ENCODE measurements around the gene PTPRN2. TPM values are rescaled to one million over a fixed set of nuclear protein-coding genes. Genes with fewer than 3 reads are reported as not detected.
"Not testable (repeated sequence)": the region's sequence is repeated elsewhere in the genome, so short reads cannot be mapped to it uniquely, and the experiment has no call there.

Gene PTPRN2
- total RNA-seq, 1 experiment from 2014 or later: 1.1 TPM

DNA sequence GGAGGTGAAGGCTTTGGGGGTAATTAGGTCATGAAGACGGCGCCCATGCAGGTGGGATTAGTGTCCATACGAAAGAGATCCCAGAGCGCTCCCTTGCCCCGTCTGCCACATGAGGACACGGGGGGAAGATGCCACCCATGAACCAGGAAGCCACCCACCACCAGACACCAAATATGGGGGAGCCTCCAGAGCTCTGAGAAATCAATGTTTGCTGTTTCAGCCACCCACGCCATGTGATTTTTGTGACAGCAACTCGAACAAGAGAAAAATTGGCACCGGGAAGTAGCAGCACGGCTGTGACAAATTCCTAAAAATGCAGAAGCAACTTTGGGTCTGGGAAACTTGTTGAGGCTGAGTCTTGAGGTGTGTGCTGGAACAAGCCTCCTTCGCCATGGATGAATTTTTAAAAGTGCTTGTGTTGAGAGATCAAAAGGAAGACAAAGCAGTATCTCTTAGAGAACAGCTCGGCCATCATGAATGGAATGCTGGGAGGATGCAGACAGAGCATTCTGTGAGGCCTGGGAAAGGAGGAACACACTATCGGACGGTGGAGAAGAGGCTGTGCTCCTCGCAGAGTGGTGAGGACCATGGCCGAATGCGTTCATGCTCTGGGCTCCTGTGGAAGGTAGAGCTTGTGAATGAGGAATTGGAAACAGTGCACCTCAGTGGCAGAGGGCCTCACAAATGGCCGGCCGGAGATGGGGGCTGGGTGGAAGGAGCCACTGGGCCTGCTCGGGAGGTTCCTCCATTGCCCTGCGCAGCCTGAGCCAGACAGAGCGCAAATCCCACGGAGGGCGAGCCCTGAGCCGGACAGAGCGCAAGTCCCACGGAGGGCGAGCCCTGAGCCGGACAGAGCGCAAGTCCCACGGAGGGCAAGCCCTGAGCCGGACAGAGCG is 277.5 kb downstream of the PTPRN2 start:
- Histone ChIP-seq H3K36me3 (ENCODE audit: control insufficient read depth, insufficient read depth, low read length) (no peaks in the 10 kb centered on the region), H3K4me1 (ENCODE audit: control insufficient read depth, insufficient read depth, low read length) (no peaks in the 10 kb centered on the region), H3K4me3 (ENCODE audit: low read depth in 2 of 2, low read length in 2 of 2) (no peak overlapping the region), H3K9me3 (ENCODE audit: control insufficient read depth, insufficient read depth, low read depth, low read length) (peaks cover 16% of the 10 kb centered on the region; the same call in 1 of the 2 replicates), H3K27me3 (ENCODE audit: control insufficient read depth, insufficient read depth, low read length) (no peaks in the 10 kb centered on the region; the same call in 1 of the 2 replicates), H3K27ac (ENCODE audit: low read length) (no peak overlapping the region)
- in situ Hi-C loops (cut with HindIII; ENCODE audit: low pct_unique_long_range_greater_than_20kb, low sequenced_read_pairs) (no loop called here), intact Hi-C loops (cut with micrococcal nuclease; ENCODE audit: unreplicated experiment) (no loop called here)
- TF ChIP-seq, protein P1, sequence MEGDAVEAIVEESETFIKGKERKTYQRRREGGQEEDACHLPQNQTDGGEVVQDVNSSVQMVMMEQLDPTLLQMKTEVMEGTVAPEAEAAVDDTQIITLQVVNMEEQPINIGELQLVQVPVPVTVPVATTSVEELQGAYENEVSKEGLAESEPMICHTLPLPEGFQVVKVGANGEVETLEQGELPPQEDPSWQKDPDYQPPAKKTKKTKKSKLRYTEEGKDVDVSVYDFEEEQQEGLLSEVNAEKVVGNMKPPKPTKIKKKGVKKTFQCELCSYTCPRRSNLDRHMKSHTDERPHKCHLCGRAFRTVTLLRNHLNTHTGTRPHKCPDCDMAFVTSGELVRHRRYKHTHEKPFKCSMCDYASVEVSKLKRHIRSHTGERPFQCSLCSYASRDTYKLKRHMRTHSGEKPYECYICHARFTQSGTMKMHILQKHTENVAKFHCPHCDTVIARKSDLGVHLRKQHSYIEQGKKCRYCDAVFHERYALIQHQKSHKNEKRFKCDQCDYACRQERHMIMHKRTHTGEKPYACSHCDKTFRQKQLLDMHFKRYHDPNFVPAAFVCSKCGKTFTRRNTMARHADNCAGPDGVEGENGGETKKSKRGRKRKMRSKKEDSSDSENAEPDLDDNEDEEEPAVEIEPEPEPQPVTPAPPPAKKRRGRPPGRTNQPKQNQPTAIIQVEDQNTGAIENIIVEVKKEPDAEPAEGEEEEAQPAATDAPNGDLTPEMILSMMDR (IDR thresholded peaks at IDR 0.05): no peak
- no peak for TF ChIP-seq SIN3A (IDR thresholded peaks at IDR 0.05; ENCODE audit: borderline replicate concordance, insufficient read depth, low read depth, low read length)
- no peak for TF ChIP-seq TCF7L2 (IDR thresholded peaks at IDR 0.05; ENCODE audit: low read depth, low read length)
- TF ChIP-seq, protein P2, sequence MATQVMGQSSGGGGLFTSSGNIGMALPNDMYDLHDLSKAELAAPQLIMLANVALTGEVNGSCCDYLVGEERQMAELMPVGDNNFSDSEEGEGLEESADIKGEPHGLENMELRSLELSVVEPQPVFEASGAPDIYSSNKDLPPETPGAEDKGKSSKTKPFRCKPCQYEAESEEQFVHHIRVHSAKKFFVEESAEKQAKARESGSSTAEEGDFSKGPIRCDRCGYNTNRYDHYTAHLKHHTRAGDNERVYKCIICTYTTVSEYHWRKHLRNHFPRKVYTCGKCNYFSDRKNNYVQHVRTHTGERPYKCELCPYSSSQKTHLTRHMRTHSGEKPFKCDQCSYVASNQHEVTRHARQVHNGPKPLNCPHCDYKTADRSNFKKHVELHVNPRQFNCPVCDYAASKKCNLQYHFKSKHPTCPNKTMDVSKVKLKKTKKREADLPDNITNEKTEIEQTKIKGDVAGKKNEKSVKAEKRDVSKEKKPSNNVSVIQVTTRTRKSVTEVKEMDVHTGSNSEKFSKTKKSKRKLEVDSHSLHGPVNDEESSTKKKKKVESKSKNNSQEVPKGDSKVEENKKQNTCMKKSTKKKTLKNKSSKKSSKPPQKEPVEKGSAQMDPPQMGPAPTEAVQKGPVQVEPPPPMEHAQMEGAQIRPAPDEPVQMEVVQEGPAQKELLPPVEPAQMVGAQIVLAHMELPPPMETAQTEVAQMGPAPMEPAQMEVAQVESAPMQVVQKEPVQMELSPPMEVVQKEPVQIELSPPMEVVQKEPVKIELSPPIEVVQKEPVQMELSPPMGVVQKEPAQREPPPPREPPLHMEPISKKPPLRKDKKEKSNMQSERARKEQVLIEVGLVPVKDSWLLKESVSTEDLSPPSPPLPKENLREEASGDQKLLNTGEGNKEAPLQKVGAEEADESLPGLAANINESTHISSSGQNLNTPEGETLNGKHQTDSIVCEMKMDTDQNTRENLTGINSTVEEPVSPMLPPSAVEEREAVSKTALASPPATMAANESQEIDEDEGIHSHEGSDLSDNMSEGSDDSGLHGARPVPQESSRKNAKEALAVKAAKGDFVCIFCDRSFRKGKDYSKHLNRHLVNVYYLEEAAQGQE (IDR thresholded peaks at IDR 0.05; ENCODE audit: insufficient read depth in 1 of 2, low read depth in 2 of 2, low read length in 1 of 2): no peak
- no peak for TF ChIP-seq POLR2AphosphoS5 (IDR thresholded peaks at IDR 0.05; ENCODE audit: low read depth, low read length)
- ChIA-PET POLR2A (no interaction called here), CTCF (no interaction called here)
- no peak for DNase-seq (ENCODE audit: low read depth, low spot score)
- no TSS peak for BruUV-seq (replicated peaks)
- ATAC-seq: no peak

DNA sequence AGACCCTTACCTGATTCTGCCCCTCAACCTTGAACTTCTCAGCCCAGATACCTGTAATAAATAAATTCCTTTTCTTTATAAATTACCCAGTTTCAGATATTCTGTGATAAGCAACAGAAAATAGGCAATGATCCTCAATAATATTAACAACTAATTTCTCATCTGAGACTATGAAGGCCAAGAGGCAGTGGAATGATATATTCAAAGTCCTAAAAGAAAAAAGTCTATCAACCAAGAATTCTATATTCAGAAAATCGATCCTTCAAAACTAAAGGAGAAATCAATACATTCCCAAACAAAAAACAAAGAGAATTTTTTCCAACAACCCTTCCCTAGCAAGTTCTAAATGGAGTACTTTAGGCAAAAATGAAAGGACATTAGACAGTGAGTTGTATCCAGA is 279.6 kb downstream of the PTPRN2 start:
- TF ChIP-seq, protein P2 (IDR thresholded peaks at IDR 0.05; ENCODE audit: insufficient read depth in 1 of 2, low read depth in 2 of 2, low read length in 1 of 2): no peak
- TF ChIP-seq, protein P1 (IDR thresholded peaks at IDR 0.05): no peak
- no peak for TF ChIP-seq POLR2AphosphoS5 (IDR thresholded peaks at IDR 0.05; ENCODE audit: low read depth, low read length)
- ChIA-PET POLR2A (no interaction called here), CTCF (no interaction called here)
- Histone ChIP-seq H3K36me3 (ENCODE audit: control insufficient read depth, insufficient read depth, low read length) (no peaks in the 10 kb centered on the region), H3K27ac (ENCODE audit: low read length) (no peak overlapping the region), H3K9me3 (ENCODE audit: control insufficient read depth, insufficient read depth, low read depth, low read length) (peaks cover 16% of the 10 kb centered on the region; the same call in 1 of the 2 replicates), H3K4me3 (ENCODE audit: low read depth in 2 of 2, low read length in 2 of 2) (no peak overlapping the region), H3K27me3 (ENCODE audit: control insufficient read depth, insufficient read depth, low read length) (peaks cover 2% of the 10 kb centered on the region), H3K4me1 (ENCODE audit: control insufficient read depth, insufficient read depth, low read length) (no peaks in the 10 kb centered on the region)
- ATAC-seq (no peak), DNase-seq (ENCODE audit: low read depth, low spot score) (no peak)
- BruUV-seq (replicated peaks): no TSS peak
- intact Hi-C loops (cut with micrococcal nuclease; ENCODE audit: unreplicated experiment): no loop called here
- in situ Hi-C loops (cut with HindIII; ENCODE audit: low pct_unique_long_range_greater_than_20kb, low sequenced_read_pairs): no loop called here

DNA sequence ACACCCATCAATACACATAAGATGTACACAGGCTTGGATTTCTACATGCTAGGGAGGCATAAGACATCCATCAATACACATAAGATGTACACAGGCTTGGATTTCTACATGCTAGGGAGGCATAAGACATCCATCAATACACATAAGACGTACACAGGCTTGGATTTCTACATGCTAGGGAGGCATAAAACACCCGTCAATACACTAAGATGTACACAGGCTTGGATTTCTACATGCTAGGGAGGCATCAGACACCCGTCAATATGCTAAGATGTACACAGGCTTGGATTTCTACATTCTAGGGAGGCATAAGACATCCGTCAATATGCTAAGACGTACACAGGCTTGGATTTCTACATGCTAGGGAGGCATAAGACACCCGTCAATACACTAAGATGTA is 283.6 kb downstream of the PTPRN2 start:
- BruUV-seq (replicated peaks): not testable (repeated sequence)

More for the DNA sequence above, 283.6 kb downstream of the PTPRN2 start:
- H3K27me3 ChIP-seq (ENCODE audit: control insufficient read depth, insufficient read depth, low read length); CTCF ChIA-PET; DNase-seq (ENCODE audit: low read depth, low spot score); ATAC-seq; H3K36me3 ChIP-seq (ENCODE audit: control insufficient read depth, insufficient read depth, low read length); in situ Hi-C loops (cut with HindIII; ENCODE audit: low pct_unique_long_range_greater_than_20kb, low sequenced_read_pairs); H3K27ac ChIP-seq (ENCODE audit: low read length); intact Hi-C loops (cut with micrococcal nuclease; ENCODE audit: unreplicated experiment); H3K4me1 ChIP-seq (ENCODE audit: control insufficient read depth, insufficient read depth, low read length); POLR2A ChIA-PET; H3K4me3 ChIP-seq (ENCODE audit: low read depth in 2 of 2, low read length in 2 of 2): not testable (repeated sequence)
- peaks cover 16% of the 10 kb centered on the region; the same call in 1 of the 2 replicates for H3K9me3 ChIP-seq (ENCODE audit: control insufficient read depth, insufficient read depth, low read depth, low read length)
